ENCODE measurements around the gene CYP39A1.

CYP39A1 gene

GRCh38 chr6:46638650-46639049, 14.0 kb downstream of the CYP39A1 start:
- no peak overlapping the region for H3K4me3 ChIP-seq
- no peak overlapping the region for H3K27ac ChIP-seq
- no peak overlapping the region for H3K9ac ChIP-seq (ENCODE audit: insufficient read length)
- DNase-seq (ENCODE audit: low read depth, low spot score) = no peak
- H3K9me3 ChIP-seq (ENCODE audit: low read depth, low read length) = no peaks in the 10 kb centered on the region
- no peaks in the 10 kb centered on the region for H3K36me3 ChIP-seq (ENCODE audit: insufficient read depth, low read length)
- TF ChIP-seq FOXP2 (optimal IDR thresholded peaks at IDR 0.05; ENCODE audit: control extremely low read depth, extremely low read length, insufficient read depth) (no peak), POLR2AphosphoS5 (IDR thresholded peaks at IDR 0.05; ENCODE audit: borderline replicate concordance, low read depth, low read length) (no peak), EZH2 (IDR thresholded peaks at IDR 0.05) (no peak)

- Histone ChIP-seq H3K9ac (ENCODE audit: insufficient read length) (no peak overlapping the region), H3K4me3 (no peak overlapping the region), H3K27ac (no peak overlapping the region), H3K9me3 (ENCODE audit: low read depth, low read length) (no peaks in the 10 kb centered on the region), H3K36me3 (ENCODE audit: insufficient read depth, low read length) (no peaks in the 10 kb centered on the region)
- no peak for DNase-seq (ENCODE audit: low read depth, low spot score)
- TF ChIP-seq POLR2AphosphoS5 (IDR thresholded peaks at IDR 0.05; ENCODE audit: borderline replicate concordance, low read depth, low read length) (no peak), FOXP2 (optimal IDR thresholded peaks at IDR 0.05; ENCODE audit: control extremely low read depth, extremely low read length, insufficient read depth) (no peak), EZH2 (IDR thresholded peaks at IDR 0.05) (no peak)
Measured at GRCh38 chr6:46637933-46638332, 14.7 kb downstream of the CYP39A1 start.

DNA sequence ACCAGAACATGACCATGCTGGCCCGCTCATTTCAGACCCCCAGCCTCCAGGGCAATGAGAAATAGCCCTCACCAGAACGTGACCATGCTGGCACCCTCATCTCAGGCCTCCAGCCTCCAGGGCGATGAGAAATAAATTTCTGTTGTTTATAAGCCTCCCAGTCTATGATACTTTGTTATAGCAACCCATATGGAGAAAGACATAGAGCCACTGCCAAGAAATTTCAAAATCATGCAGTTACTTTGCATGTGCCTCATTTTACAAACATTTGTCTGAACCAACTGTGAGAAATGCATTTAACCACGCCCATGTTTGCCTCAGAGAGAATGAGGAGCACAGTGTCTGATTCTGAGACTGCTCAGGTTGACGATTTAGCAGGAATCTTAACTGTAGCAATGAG, 15.5 kb downstream of the CYP39A1 start:
- no peak for TF ChIP-seq POLR2AphosphoS5 (IDR thresholded peaks at IDR 0.05; ENCODE audit: borderline replicate concordance, low read depth, low read length)
- no peak for TF ChIP-seq EZH2 (IDR thresholded peaks at IDR 0.05)
- TF ChIP-seq FOXP2 (optimal IDR thresholded peaks at IDR 0.05; ENCODE audit: control extremely low read depth, extremely low read length, insufficient read depth) = no peak

DNA sequence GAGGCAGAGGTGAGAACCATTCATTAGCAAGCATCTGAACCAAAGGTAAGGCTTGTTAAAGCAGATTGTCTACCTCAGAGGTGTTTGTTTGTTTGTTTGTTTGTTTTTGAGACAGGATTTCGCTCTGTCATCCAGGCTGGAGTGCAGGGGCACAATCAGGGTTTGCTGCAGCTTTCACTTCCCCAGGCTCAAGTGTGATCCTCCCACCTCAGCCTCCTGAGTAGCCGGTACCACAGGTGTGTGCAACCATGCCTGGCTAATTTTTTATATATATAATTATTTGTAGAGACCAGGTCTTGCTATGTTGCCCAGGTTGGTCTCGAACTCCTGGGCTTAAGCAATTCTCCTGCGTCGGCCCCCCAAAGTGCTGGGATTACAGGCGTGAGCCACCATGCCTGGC, 17.2 kb downstream of the CYP39A1 start:
- Histone ChIP-seq H3K4me3 (no peak overlapping the region), H3K9ac (ENCODE audit: insufficient read length) (no peak overlapping the region)
- TF ChIP-seq EZH2 (IDR thresholded peaks at IDR 0.05) = no peak

More for the DNA sequence above, 15.5 kb downstream of the CYP39A1 start:
- Histone ChIP-seq H3K9me3 (ENCODE audit: low read depth, low read length) (no peaks in the 10 kb centered on the region), H3K27ac (no peak overlapping the region), H3K36me3 (ENCODE audit: insufficient read depth, low read length) (no peaks in the 10 kb centered on the region), H3K9ac (ENCODE audit: insufficient read length) (no peak overlapping the region), H3K4me3 (no peak overlapping the region)
- no peak for DNase-seq (ENCODE audit: low read depth, low spot score)

GRCh38 chr6:46632053-46632452, 20.6 kb downstream of the CYP39A1 start:
- TF ChIP-seq EZH2 (IDR thresholded peaks at IDR 0.05) (no peak), FOXP2 (optimal IDR thresholded peaks at IDR 0.05; ENCODE audit: control extremely low read depth, extremely low read length, insufficient read depth) (no peak), POLR2AphosphoS5 (IDR thresholded peaks at IDR 0.05; ENCODE audit: borderline replicate concordance, low read depth, low read length) (no peak)
- DNase-seq (ENCODE audit: low read depth, low spot score) = no peak
- Histone ChIP-seq H3K9ac (ENCODE audit: insufficient read length) (no peak overlapping the region), H3K4me3 (no peak overlapping the region), H3K27ac (no peak overlapping the region), H3K36me3 (ENCODE audit: insufficient read depth, low read length) (no peaks in the 10 kb centered on the region), H3K9me3 (ENCODE audit: low read depth, low read length) (no peaks in the 10 kb centered on the region)

More for the DNA sequence above, 17.2 kb downstream of the CYP39A1 start:
- Histone ChIP-seq H3K27ac (no peak overlapping the region), H3K36me3 (ENCODE audit: insufficient read depth, low read length) (no peaks in the 10 kb centered on the region), H3K9me3 (ENCODE audit: low read depth, low read length) (no peaks in the 10 kb centered on the region)
- no peak for DNase-seq (ENCODE audit: low read depth, low spot score)

- H3K4me3 ChIP-seq = no peak overlapping the region
- no peak overlapping the region for H3K27ac ChIP-seq
- TF ChIP-seq FOXP2 (optimal IDR thresholded peaks at IDR 0.05; ENCODE audit: control extremely low read depth, extremely low read length, insufficient read depth) = no peak
- DNase-seq (ENCODE audit: low read depth, low spot score) = no peak
- no peak overlapping the region for H3K9ac ChIP-seq (ENCODE audit: insufficient read length)
- H3K36me3 ChIP-seq (ENCODE audit: insufficient read depth, low read length) = no peaks in the 10 kb centered on the region
- H3K9me3 ChIP-seq (ENCODE audit: low read depth, low read length) = no peaks in the 10 kb centered on the region
Measured at GRCh38 chr6:46629691-46630090, 22.9 kb downstream of the CYP39A1 start.

DNA sequence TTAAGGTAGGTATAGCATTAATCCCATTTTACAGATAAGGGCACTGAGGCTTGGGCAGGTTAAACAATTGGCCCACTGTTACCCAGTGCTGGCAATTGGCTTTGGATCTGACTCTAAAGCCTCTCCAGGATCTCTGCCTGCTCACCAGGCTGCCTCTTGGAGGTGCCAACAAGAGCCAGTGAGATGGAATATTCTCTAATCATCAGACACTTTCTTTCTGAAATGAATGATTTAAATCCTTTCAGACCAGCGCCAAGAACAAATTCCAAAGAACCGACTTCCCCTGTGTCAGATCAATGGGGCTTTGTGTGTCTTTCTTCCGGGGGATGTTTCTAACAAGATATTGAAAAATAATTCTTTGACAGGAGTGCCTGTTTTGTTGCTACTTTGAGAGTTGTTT, 23.6 kb downstream of the CYP39A1 start:
- Histone ChIP-seq H3K36me3 (ENCODE audit: insufficient read depth, low read length) (no peaks in the 10 kb centered on the region), H3K27ac (no peak overlapping the region), H3K9me3 (ENCODE audit: low read depth, low read length) (no peaks in the 10 kb centered on the region), H3K9ac (ENCODE audit: insufficient read length) (no peak overlapping the region), H3K4me3 (no peak overlapping the region)
- TF ChIP-seq POLR2AphosphoS5 (IDR thresholded peaks at IDR 0.05; ENCODE audit: borderline replicate concordance, low read depth, low read length) (no peak), FOXP2 (optimal IDR thresholded peaks at IDR 0.05; ENCODE audit: control extremely low read depth, extremely low read length, insufficient read depth) (no peak), EZH2 (IDR thresholded peaks at IDR 0.05) (no peak)
- no peak for DNase-seq (ENCODE audit: low read depth, low spot score)

- H3K4me3 ChIP-seq = no peak overlapping the region
- no peak overlapping the region for H3K9ac ChIP-seq (ENCODE audit: insufficient read length)
- TF ChIP-seq POLR2AphosphoS5 (IDR thresholded peaks at IDR 0.05; ENCODE audit: borderline replicate concordance, low read depth, low read length) (no peak), FOXP2 (optimal IDR thresholded peaks at IDR 0.05; ENCODE audit: control extremely low read depth, extremely low read length, insufficient read depth) (no peak), EZH2 (IDR thresholded peaks at IDR 0.05) (no peak)
- no peak overlapping the region for H3K27ac ChIP-seq
- H3K9me3 ChIP-seq (ENCODE audit: low read depth, low read length) = no peaks in the 10 kb centered on the region
- H3K36me3 ChIP-seq (ENCODE audit: insufficient read depth, low read length) = no peaks in the 10 kb centered on the region
- DNase-seq (ENCODE audit: low read depth, low spot score) = no peak
Measured at GRCh38 chr6:46628498-46628897, 24.1 kb downstream of the CYP39A1 start.

DNA sequence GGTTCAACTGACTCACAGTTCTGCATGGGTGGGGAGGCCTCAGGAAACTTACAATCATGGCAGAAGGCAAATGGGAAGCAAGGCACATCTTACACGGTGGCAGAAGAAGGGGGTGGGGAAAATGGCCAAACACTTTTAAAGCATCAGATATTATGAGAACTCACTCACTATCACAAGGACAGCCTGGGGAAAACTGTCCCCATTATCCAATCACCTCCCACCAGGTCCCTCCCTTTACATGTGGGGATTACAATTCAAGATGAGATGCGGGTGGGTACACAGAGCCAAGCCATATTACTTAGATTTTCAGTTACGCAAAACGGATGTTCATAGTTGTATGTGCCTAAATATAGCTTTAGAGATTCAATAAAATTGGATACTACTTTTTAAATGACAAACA, 25.6 kb downstream of the CYP39A1 start:
- H3K4me3 ChIP-seq = no peak overlapping the region
- no peaks in the 10 kb centered on the region for H3K36me3 ChIP-seq (ENCODE audit: insufficient read depth, low read length)
- H3K9me3 ChIP-seq (ENCODE audit: low read depth, low read length) = no peaks in the 10 kb centered on the region
- H3K9ac ChIP-seq (ENCODE audit: insufficient read length) = no peak overlapping the region
- no peak for TF ChIP-seq EZH2 (IDR thresholded peaks at IDR 0.05)
- TF ChIP-seq FOXP2 (optimal IDR thresholded peaks at IDR 0.05; ENCODE audit: control extremely low read depth, extremely low read length, insufficient read depth) = no peak
- no peak for TF ChIP-seq POLR2AphosphoS5 (IDR thresholded peaks at IDR 0.05; ENCODE audit: borderline replicate concordance, low read depth, low read length)
- no peak overlapping the region for H3K27ac ChIP-seq
- DNase-seq (ENCODE audit: low read depth, low spot score) = no peak
